Transverse colon (tissue), 4 donors: ENCODE measurements around the gene PDE6A.

Experiments used
- CTCF ChIP-seq, 5 experiments: fragments of 200-600 bp in 3 of 5; fragments of 450-650 bp in 2 of 5; sonication (generic) in 3 of 5; IDR thresholded peaks; 1 replicate in 2 of 5; 2 replicates in 3 of 5; pipeline ENCODE4 v1.5.1; 2016 to 2017; ENCODE audit warnings: antibody characterized with exemption in 5 of 5, inconsistent platforms in 3 of 5, mild to moderate bottlenecking in 2 of 5, moderate library complexity in 1 of 5
- EP300 ChIP-seq: sonication (generic); formaldehyde crosslinking; IDR thresholded peaks from one replicate; pipeline ENCODE4 v1.6.1; 2017; ENCODE audit warnings: antibody characterized with exemption, low read depth
- POLR2A ChIP-seq: fragments of 450-650 bp; IDR thresholded peaks from one replicate; pipeline ENCODE4 v1.6.1; 2016; ENCODE audit warnings: antibody characterized with exemption, mild to moderate bottlenecking, moderate library complexity
- POLR2AphosphoS5 ChIP-seq, 3 donors: sonication (generic); formaldehyde crosslinking; IDR thresholded peaks; one replicate each; pipeline ENCODE4 v1.6.1; 2016; ENCODE audit warnings: antibody characterized with exemption in 3 of 3

- no peak for TF ChIP-seq CTCF (IDR thresholded peaks at IDR 0.05)
- no peak for TF ChIP-seq POLR2AphosphoS5 (IDR thresholded peaks at IDR 0.05)
- TF ChIP-seq EP300: no peak
- no peak for TF ChIP-seq POLR2A
Measured at GRCh38 chr5:149930749-149931574, 13.6 kb downstream of the PDE6A start.
